ENCODE results near the gene WDR37.
"Not testable (repeated sequence)": the region's sequence is repeated elsewhere in the genome, so short reads cannot be mapped to it uniquely, and the experiment has no call there.

WDR37 gene

GRCh38 chr10:1109795-1110673 lies 53.8 kb downstream of the WDR37 start:
- DNase-seq: peak; percentile 83

GRCh38 chr10:1110674-1111119 lies 54.5 kb downstream of the WDR37 start:
- DNase-seq: no peak

GRCh38 chr10:1114315-1114714 lies 58.1 kb downstream of the WDR37 start:
- no peak for DNase-seq

GRCh38 chr10:1114719-1115606 lies 58.8 kb downstream of the WDR37 start:
- DNase-seq: no peak

GRCh38 chr10:1115607-1115955 lies 59.4 kb downstream of the WDR37 start:
- no peak for DNase-seq

- DNase-seq: no peak
Measured at GRCh38 chr10:1116051-1116450, 59.9 kb downstream of the WDR37 start.

- DNase-seq: no peak
Measured at GRCh38 chr10:1116696-1117280, 60.6 kb downstream of the WDR37 start.

GRCh38 chr10:1117651-1118050 lies 61.5 kb downstream of the WDR37 start:
- DNase-seq: no peak

- DNase-seq: not testable (repeated sequence)
Measured at GRCh38 chr10:1118318-1118717, 62.1 kb downstream of the WDR37 start.

GRCh38 chr10:1119027-1119426 lies 62.8 kb downstream of the WDR37 start:
- DNase-seq: no peak

GRCh38 chr10:1119501-1119900 lies 63.3 kb downstream of the WDR37 start:
- DNase-seq: no peak

- DNase-seq: no peak
Measured at GRCh38 chr10:1120306-1120705, 64.1 kb downstream of the WDR37 start.

- DNase-seq: no peak
Measured at GRCh38 chr10:1120801-1121211, 64.6 kb downstream of the WDR37 start.

GRCh38 chr10:1121271-1121970 lies 65.2 kb downstream of the WDR37 start:
- DNase-seq: no peak

- no peak for DNase-seq
Measured at GRCh38 chr10:1122349-1122748, 66.2 kb downstream of the WDR37 start.

- DNase-seq: no peak
Measured at GRCh38 chr10:1123198-1123597, 67.0 kb downstream of the WDR37 start.

- no peak for DNase-seq
Measured at GRCh38 chr10:1123972-1124371, 67.8 kb downstream of the WDR37 start.

GRCh38 chr10:1124796-1125195 lies 68.6 kb downstream of the WDR37 start:
- DNase-seq: no peak

- no peak for DNase-seq
Measured at GRCh38 chr10:1126461-1126860, 70.3 kb downstream of the WDR37 start.

GRCh38 chr10:1127629-1128028 lies 71.4 kb downstream of the WDR37 start:
- DNase-seq: no peak

- no peak for DNase-seq
Measured at GRCh38 chr10:1128115-1128514, 71.9 kb downstream of the WDR37 start.

- DNase-seq: no peak
Measured at GRCh38 chr10:1128649-1129048, 72.5 kb downstream of the WDR37 start.

GRCh38 chr10:1130226-1130625 lies 74.0 kb downstream of the WDR37 start:
- DNase-seq: no peak

Measured in EL (cell line).